Right ventricle myocardium superior (tissue), 1 donor: ENCODE measurements around the gene RPS6KC1. TPM values are rescaled to one million over a fixed set of nuclear protein-coding genes. Genes with fewer than 3 reads are reported as not detected.
"Not testable (repeated sequence)": the region's sequence is repeated elsewhere in the genome, so short reads cannot be mapped to it uniquely, and the experiment has no call there.

Source experiments
- ATAC-seq: fragments of 200-7000 bp; cut with Tn5 transposase; one replicate; pipeline ENCODE4 v1.9.1; 2020; ENCODE audit warnings: mild to moderate bottlenecking; ENCODE audit not compliant: poor library complexity
- DNase-seq: peaks from one replicate; pipeline ENCODE4 v3.0.0-alpha.2; 2020
- intact Hi-C: fragments of 100-400 bp; cut with DNase I; formaldehyde crosslinking; loops from one replicate; pipeline ENCODE4 v1.11.2; 2022
- total RNA-seq: library from RNA; stranded (reverse); fragmentation: NEBNext Ultra II Directional; extraction: Animal tissue kit (Norgen Biotek cat#: 25700); gene quantifications from one replicate; pipeline ENCODE4 v1.2.1, GENCODE V29; 2021
- donor health status: DM: no; HTN: yes; CAD: no; lungs with severe emphysema.

RPS6KC1 gene
- total RNA-seq, 1 donor from 2014 or later: 9.7 TPM

DNA sequence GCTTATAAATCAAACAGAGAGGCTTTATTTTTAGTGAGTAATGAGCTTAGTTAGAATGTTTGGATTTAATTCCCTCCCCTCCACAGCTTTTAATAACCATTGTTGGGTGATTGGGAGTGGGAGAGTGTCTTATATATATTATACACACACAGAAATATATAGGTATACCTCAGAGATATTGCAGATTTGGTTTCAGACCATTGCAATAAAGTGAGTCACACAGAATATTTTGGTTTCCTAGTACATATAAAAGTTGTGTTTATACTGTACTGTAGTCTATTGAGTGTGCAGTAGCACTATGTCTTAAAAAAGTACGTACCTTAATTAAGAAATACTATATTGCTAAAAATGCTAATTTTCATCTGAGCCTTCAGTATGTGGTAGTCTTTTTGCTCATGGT, 44.4 kb downstream of the RPS6KC1 start:
- DNase-seq: no peak
- intact Hi-C loops: no loop called here
- ATAC-seq: no peak

DNA sequence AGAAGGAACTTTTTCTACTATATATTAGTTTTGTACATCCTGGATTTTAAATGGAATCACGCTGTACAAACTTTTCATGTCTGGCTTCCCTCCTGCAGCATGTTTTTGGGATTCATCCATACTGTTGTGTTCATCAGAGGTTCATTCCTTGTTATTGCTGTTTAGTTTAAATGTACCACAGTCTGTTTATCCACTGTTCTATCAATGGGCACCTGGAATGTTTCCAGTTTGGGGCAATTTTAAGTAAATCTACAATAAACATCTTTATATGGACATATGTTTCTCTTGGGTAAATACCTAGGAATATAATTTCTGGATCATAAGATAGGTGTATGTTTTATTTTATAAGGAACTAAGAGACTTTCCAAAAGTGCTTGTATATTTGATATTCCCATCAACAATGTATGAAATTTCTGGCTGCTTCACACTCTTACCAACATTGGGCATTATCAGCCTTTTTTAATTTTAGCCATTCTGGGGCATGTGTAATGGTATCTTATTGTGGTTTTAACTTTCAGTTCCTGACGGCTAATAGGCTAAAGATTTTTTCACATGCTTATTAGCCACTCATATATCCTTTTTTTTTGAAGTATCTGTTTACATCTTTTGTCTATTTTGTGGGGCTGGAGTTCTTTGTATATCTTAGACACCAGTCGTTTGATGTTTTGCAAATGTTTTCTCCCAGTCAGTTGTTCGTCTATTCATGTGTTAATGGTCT, 48.8 kb downstream of the RPS6KC1 start:
- no peak for DNase-seq
- no peak for ATAC-seq
- intact Hi-C loops: no loop called here

DNA sequence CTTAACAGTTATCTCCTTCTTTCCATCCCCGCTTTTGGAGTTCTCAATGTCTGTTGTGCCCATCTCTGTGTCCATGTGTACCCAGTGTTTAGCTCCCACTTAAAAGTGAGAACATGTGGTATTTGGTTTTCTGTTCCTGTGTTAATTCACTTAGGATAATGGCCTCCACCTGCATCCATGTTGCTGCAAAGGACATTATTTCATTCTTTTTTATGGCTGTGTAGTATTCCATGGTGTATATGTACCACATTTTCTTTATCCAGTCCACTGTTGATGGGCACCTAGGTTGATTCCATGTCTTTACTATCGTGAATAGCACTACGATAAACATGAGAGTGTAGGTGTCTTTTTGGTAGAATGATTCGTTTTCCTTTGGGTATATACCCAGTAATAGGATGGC, 49.5 kb downstream of the RPS6KC1 start:
- DNase-seq, intact Hi-C loops, ATAC-seq: not testable (repeated sequence)

DNA sequence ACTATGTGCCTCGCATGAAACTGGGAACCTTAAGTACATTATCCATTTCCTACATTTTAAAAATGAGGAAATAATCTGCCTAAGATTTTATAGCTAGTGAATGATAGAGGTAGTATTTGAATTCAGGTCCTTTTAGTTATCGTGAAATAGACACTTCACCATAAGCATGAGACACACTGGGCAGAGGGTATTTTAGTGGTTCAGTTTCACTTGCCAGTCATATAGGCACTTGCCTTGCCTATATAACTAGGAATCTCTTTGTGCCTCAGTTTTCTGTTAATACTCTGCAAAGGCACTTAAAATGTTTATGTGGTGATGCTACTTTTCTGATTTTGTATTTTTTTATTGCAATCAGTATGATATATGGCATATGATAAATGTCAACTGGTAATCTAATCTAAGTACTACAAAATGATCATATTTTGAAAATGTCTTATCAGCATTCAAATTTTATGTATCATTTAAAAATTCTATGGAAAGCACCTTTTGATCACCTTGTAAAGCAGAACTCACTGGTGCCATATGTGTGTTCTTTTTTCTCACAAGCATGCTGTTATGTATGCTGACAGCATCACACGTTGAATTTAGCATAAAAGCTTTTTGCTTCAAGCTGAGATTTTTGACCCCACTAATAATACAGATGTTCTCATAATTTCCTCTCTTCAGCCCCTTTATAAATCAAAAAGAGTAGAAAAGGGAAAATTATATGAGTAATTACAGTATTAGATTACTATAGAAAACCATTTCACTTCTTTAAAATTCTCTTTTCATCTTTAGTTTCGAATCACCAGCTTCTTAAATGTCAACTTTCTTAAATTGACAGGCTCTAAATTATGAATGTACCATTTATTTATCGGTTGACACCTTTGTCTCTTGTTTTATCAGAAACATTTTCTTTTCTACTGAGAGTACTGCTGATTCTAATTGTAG, 52.6 kb downstream of the RPS6KC1 start:
- DNase-seq: no peak
- ATAC-seq: no peak
- intact Hi-C loops: no loop called here

DNA sequence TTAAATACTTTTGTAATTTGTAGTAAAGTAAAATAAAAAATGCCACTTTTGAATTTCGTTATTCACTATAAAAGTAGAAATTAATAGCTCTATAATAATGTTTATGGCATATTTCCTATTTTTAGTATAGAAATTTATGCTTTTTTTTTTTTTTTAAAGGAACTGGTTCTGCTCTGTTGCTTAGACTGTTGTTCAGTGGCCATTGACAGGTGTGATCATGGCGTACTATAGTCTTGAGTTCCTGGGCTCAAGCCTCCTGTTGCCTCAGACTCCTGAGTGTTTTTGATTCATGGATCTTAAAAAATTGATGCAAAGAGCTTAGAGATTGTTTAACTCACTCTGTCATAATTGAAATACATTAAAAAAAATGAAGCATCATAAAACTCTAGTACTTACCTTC, 53.6 kb downstream of the RPS6KC1 start:
- no peak for ATAC-seq
- intact Hi-C loops: no loop called here

DNA sequence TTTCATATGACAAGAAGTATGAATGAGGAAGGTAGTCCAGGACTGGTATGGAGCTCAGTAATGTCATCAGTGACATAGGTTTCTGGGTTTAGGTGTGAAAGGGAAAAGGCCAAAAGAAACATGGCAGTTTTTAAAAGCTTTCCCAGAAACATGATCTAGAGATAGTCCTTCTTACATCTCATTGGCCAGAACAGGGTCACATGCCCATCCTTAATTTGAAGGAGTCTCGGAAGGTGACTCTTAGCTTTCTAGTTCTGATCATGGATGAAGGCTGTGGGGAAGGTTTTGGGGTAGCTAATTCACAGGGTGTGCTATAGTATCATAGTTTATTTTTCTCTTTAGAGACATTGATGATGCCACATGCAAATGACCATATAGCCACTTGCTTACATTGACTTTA, 55.3 kb downstream of the RPS6KC1 start:
- ATAC-seq (no peak), DNase-seq (no peak)
- intact Hi-C loops: no loop called here

More for the DNA sequence above, 53.6 kb downstream of the RPS6KC1 start:
- DNase-seq: no peak

DNA sequence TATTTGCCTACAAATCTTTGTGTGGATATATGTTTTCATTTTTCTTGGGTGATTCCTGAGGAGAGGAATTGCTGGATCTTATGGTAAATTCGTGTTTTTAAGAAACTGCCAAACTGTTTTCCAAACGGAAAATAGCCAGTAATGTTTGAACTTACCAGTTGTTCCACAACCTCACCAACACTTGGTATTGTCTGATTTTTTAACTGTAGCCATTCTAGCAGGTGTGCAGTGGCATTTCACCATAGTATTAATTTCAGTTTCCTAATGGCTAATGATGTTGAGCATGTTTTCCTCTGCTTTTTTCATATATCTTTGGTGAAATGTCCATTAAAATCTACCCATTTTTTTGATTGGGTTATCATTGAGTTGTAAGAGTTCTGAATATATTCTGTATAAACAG, 56.6 kb downstream of the RPS6KC1 start:
- no peak for ATAC-seq
- no peak for DNase-seq
- intact Hi-C loops: no loop called here

DNA sequence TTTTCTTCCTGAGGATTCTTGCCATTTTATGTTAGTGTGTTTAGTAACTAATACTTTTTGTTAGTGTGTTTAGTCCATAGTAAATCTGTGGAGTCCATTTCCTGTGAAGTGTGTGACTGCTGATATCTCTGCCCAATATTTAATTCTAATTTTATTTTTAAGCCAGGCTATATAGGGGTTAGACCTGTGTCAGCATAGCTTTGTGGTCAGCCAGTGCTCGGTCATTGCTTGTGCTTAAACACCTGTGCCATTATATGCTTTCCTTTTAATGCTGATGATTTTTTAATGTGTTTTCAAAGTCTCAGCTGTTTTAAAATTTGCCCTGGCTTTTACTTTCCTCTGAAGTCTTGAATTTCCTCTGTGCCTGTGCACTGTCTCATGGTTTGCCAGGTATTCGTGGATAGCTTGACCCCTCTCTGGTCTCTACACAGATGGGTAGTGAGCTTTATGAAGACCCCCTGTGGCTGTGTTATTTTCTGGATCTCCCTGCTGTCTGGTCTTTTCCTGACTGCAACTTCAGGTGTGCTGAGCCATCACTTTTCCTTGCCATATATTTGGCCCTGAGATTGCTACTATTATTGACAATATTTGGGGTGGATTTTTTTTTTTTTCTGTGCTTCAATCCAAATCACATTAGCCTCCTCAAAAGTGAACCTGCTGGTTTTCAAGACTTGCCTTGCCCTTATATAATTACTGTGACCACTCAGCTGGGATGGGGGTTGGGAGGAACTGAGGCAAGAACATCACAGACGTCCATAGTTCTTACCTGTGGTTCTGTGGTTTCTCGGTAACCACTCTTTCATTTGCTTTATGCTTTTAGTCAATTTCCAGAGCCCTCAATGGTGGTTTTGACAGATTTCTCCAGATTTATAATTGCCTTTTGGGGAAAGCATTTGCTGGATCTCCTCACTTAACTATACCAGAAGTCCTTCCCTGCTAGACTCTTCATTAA, 59.6 kb downstream of the RPS6KC1 start:
- no peak for ATAC-seq
- no peak for DNase-seq
- intact Hi-C loops: no loop called here

DNA sequence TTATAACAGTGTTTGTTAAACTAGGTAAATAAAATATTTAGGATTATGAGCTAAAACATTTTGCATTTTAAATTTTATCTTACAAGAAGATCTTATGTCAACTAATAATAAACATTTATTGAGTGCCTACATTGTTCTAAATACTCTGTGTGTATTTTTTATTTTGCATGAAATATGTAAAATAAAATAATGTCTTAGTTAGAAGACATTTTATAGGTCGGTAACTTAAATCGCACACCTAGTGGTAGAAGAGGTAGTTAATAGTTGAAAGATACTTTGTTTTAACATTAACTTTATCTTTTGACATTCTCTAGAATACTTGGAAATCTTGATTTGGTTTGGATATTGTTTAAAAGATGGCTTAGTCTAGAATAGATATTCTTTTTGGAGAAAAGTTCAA, 60.5 kb downstream of the RPS6KC1 start:
- DNase-seq: no peak
- no peak for ATAC-seq
- intact Hi-C loops: no loop called here

DNA sequence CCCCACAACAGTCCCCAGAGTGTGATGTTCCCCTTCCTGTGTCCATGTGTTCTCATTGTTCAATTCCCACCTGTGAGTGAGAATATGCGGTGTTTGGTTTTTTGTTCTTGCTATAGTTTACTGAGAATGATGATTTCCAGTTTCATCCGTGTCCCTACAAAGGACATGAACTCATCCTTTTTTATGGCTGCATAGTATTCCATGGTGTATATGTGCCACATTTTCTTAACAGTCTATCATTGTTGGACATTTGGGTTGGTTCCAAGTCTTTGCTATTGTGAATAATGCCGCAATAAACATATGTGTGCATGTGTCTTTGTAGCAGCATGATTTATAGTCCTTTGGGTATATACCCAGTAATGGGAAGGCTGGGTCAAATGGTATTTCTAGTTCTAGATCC, 61.7 kb downstream of the RPS6KC1 start:
- intact Hi-C loops, DNase-seq, ATAC-seq: not testable (repeated sequence)

DNA sequence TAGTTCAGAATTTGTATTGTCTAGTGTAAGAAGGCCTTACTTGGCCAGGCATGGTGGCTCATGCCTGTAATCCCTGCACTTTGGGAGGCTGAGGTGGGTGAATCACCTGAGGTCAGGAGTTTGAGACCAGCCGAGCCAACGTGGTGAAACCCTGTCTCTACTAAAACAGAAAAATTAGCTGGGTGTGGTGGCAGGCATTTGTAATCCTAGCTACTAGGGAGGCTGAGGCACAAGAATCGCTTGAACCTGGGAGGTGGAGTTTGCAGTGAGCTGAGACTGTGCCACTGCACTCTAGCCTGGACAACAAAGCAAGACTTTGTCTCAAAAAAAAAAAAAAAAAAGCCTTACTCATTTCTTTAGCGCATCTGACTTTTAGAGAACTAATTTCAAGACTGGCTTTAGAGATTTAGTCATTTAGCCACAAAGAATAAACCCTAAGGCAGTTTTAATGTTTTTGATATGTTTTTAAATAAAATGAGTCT, 66.7 kb downstream of the RPS6KC1 start:
- ATAC-seq, intact Hi-C loops: not testable (repeated sequence)

DNA sequence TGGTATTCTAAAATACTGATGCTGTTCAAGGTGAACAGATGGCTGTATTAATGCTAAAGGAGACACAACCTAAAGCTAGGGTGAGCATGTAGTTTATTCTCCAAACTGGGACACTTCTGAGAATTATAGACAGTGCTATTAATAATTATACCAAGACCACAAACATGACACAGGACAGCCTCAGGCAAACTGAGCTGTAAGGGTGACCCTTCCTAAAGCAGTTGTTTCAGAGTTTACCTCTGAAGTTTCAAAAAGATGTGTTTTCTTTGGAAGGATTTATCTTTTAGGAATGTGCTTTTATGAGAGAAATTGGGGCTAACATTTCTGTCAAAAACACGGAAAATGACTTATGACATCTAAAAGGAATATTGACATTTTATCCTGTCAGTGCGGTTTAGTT, 68.8 kb downstream of the RPS6KC1 start:
- no peak for DNase-seq
- no peak for ATAC-seq
- intact Hi-C loops: no loop called here

More for the DNA sequence above, 66.7 kb downstream of the RPS6KC1 start:
- DNase-seq: not testable (repeated sequence)

DNA sequence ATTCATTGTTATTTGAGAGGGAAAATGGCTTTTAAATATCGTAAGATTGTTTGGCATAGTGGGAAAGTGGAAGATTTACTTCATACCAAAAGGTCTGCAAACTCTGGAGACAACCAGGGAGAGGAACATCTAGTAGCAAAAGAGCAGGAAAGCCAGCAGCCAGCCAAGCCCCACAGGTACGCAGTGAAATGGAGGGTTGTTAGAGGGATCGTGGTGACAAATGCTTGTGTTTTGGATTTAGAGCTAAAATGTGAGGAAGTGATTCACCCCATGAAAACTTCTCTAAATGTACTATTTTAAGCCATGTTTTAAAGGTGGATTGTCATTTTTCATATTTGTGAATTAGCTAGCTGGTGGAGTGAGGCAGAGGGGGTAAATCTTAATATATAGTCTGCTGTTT, 69.3 kb downstream of the RPS6KC1 start:
- intact Hi-C loops: no loop called here
- no peak for DNase-seq
- ATAC-seq: no peak

DNA sequence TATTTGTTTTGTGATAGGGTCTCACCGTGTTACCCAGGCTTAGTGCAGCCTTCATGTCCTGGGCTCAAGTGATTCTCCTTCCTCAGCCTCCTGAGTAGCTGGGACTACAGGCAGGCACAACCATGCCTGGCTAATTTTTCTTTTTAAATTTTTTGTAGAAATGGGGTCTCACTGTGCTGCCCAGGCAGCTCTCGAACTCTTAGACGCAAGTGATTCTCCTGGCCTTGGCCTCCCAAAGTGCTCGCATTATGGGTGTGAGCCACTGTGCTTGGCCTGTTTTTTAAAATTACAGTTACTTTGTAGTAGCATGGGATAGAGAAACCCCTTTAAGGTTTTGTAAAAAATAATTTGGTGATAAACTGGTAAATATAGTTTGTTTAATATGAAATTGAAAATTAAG, 69.9 kb downstream of the RPS6KC1 start:
- no peak for DNase-seq
- intact Hi-C loops: no loop called here
- no peak for ATAC-seq

DNA sequence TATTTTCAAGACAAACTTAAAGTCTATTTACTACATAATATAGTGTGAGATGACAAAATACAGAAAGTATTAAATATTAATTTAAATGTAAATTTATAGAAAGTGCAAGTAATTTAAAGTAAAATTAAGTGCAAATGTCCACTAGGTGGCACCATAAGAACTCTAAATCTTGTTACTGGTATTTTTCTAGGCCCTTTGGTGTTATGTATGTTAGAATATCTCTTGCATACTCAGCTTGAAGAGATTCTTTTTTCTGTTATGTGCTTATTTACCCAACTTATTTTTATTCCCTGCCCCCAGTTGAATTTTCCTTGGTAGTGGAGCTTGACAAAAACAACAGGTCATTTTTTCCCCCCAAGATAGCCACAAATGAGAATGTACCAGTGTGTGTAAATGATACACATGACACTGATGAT, 71.5 kb downstream of the RPS6KC1 start:
- ATAC-seq: no peak
- no peak for DNase-seq
- intact Hi-C loops: no loop called here

DNA sequence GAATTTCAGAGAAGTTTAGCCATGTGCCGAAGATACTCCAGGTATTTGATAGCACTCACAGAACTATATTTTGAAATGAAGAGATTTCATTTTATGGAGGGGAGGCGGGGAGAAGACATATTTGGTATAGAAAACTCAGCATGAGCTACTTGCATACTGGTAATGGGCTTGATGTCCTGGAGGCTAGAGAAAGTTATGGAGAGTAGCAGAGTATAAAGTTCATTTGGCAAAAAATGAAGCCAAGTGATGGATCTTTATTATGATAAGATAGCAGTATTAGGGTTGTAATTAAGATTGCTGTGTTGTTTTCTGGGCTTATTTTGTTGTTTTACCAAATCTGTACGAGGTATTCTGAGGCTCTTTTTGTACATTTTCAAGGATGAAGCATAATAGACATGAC, 72.0 kb downstream of the RPS6KC1 start:
- intact Hi-C loops: no loop called here
- DNase-seq (no peak), ATAC-seq (no peak)

DNA sequence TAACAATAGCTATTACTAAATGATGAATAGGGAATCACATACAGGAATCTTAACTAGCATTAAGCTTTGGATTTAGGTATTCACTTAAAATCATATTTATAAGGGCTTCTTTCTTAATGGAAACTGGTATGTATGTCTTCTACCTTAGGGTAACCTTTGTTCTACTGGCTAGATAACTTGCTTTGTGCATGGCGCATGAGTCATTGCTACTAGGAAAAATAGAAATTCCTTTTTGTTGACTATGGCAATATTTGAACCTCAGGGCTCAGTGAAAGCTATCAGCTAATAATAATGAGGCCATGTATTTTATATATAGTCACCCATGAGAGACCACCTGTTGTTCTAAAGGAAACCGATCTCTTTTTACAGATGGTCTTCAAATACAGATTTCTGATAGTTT, 72.5 kb downstream of the RPS6KC1 start:
- intact Hi-C loops: no loop called here
- DNase-seq: no peak
- ATAC-seq: no peak

DNA sequence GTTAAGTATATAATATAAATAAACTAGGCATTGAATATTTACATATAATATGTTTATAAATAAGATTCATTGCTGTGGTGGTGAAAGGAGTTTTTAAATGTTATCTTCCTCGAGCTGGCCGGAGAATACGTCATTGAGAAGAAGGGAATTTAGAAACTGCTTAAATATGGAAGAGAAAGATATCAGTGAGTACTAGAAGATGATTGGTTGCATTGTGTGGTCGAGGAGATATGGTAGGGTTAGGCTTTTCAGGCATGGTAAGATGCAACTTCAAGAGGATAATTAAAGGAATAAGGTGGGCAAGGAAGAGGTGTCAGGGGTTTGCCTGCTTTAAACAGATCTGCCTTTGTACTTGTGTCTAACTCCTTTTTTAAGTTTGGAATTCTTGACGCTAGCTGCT, 73.5 kb downstream of the RPS6KC1 start:
- DNase-seq: no peak

DNA sequence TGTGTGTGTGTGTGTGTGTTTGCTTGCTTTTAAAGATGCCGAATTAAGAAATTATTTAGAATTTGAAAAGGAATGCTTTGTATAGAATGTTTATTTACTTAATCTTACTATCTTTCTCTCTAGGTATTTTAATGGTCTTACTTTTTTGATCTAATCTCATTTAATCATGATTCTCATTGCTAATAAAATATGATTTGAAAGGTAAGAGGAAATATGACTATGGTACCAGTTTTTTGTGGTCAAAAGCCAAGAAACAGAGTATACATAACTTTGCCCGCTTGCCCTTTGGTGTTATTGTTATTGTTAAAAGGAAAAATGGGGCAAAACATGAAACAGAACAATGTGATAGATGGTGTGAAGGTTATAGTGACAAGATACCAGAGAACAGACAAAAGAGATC, 74.6 kb downstream of the RPS6KC1 start:
- no peak for DNase-seq
- intact Hi-C loops: no loop called here
- no peak for ATAC-seq

More for the DNA sequence above, 73.5 kb downstream of the RPS6KC1 start:
- ATAC-seq: no peak
- intact Hi-C loops: no loop called here
